Hepatocyte (in vitro differentiated cells): ENCODE results near the gene FSD1.

Experiments used
- CTCF ChIP-seq: fragments of 200-600 bp; sonication (generic); IDR thresholded peaks from 2 replicates; pipeline ENCODE4 v1.5.1; 2016; ENCODE audit warnings: antibody characterized with exemption, mild to moderate bottlenecking; ENCODE audit not compliant: poor library complexity
- EZH2 ChIP-seq: fragments of 200-600 bp; sonication (generic); IDR thresholded peaks from 2 replicates; pipeline ENCODE4 v1.6.1; 2016; ENCODE audit warnings: antibody characterized with exemption, mild to moderate bottlenecking, borderline replicate concordance

DNA sequence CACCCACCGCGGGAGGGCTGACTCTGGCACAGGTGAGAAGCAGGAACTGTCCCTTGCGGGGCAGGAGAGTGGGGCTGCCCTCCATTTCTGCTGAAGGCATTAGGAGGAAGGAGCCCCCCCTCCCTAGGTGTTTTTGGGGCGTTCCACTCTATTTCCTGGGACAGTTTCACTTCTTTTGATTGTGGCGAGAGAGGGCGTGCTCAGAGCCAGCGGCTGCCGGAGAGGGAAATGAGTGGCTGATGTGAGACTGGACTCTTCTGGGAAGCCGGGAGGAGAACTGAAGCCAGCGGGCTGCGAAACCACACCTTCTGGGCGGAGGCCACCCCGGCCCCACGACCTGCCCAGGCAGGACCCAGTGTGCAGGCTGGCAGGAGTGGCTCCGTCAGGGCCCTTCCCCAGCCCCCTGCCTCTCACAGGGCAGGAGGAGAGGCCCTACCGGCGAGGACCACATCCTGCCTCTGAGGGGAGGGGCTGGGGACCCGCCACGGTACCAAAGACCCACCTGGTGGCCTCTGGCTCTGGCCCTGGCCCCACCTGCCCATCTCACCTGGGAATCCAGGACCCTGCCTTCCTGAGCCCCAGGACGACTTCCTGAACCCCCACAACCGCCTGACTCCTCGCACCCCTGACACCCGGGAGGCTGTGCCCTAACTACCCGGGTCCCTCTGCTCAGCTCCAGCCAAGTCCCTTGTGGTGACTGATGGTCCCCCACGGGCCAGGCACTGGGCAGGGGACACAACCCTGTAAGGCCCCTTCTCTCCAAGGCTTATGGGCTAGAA, 64.9 kb downstream of the FSD1 start:
- TF ChIP-seq EZH2 (no peak), CTCF (no peak)
